Endothelial cell of umbilical vein (primary cell): Measurements from ENCODE around the gene PDLIM1. TPM values are rescaled to one million over a fixed set of nuclear protein-coding genes. Genes with fewer than 3 reads are reported as not detected.

Experiments used
- BruUV-seq: library from RNA; stranded (reverse); fragments of 400-500 nt; replicated peaks from 2 replicates; lab custom pipeline; 2021; lab: Mats Ljungman, UMichigan
- CTCF ChIA-PET: fragments of 300-600, 350-600 bp; sonication (Branson Sonifier 250); formaldehyde crosslinking; loops from one replicate; lab custom pipeline; 2021; ENCODE audit warnings: antibody characterized with exemption, inconsistent platforms; lab: Charles Lee
- POLR2A ChIA-PET: fragments of 300-600, 350-600 bp; sonication (Branson Sonifier 250); formaldehyde crosslinking; loops from one replicate; lab custom pipeline; 2021; ENCODE audit warnings: antibody characterized with exemption, inconsistent platforms; lab: Charles Lee
- DNase-seq: peaks from one replicate; pipeline ENCODE4 v3.0.0-alpha.2; 2011; ENCODE audit warnings: low read depth, low spot score
- FAIRE-seq: peaks from 2 replicates; lab custom pipeline; 2011; peaks lifted over from hg19 to GRCh38; lab: Jason Lieb, UNC
- H2AFZ ChIP-seq: 2 replicates; pipeline ENCODE4 v1.6.0; 2012; ENCODE audit warnings: low read depth, low read length, control low read depth, inconsistent platforms
- H3K27ac ChIP-seq: 2 replicates; pipeline ENCODE4 v1.5.1; 2011; ENCODE audit warnings: low read depth, mild to moderate bottlenecking, control low read depth, low read length, moderate library complexity; ENCODE audit not compliant: insufficient read depth
- H3K27me3 ChIP-seq, 2 experiments: 2 replicates each; pipeline versions ENCODE4 v1.6.0 to v1.6.1; 2011; ENCODE audit warnings: low read length in 2 of 2, mixed read lengths in 1 of 2; ENCODE audit not compliant: control insufficient read depth in 2 of 2, insufficient read depth in 2 of 2
- H3K36me3 ChIP-seq, 2 experiments: 2 replicates in 1 of 2; 3 replicates in 1 of 2; pipeline ENCODE4 v1.5.1; 2011; ENCODE audit warnings: low read length in 2 of 2, mild to moderate bottlenecking in 1 of 2, moderate library complexity in 1 of 2; ENCODE audit not compliant: control insufficient read depth in 2 of 2, insufficient read depth in 2 of 2; ENCODE audit errors: extremely low read depth in 1 of 2
- H3K4me1 ChIP-seq: 3 replicates; pipeline ENCODE4 v1.5.1; 2011; ENCODE audit warnings: mild to moderate bottlenecking, low read length; ENCODE audit not compliant: control insufficient read depth, insufficient read depth; ENCODE audit errors: extremely low read depth
- H3K4me2 ChIP-seq: 2 replicates; pipeline ENCODE4 v1.6.1; 2011; ENCODE audit warnings: low read length, control low read depth, mixed read lengths; ENCODE audit not compliant: insufficient read depth
- H3K4me3 ChIP-seq, 3 experiments: fragments of 200-600 bp in 1 of 3; sonication (generic), shearing (Covaris generic) in 1 of 3; replicated peaks in 1 of 3; 2 replicates each; pipeline ENCODE4 v1.5.1; 2011 to 2016; ENCODE audit warnings: control low read depth in 3 of 3, low read length in 3 of 3, mild to moderate bottlenecking in 2 of 3, inconsistent platforms in 1 of 3, low read depth in 1 of 3, moderate library complexity in 1 of 3; ENCODE audit not compliant: insufficient read depth in 1 of 3
- H3K79me2 ChIP-seq: 2 replicates; pipeline ENCODE4 v1.6.0; 2012; ENCODE audit warnings: low read length, inconsistent platforms; ENCODE audit not compliant: control insufficient read depth, insufficient read depth
- H3K9ac ChIP-seq: replicated peaks from 2 replicates; pipeline ENCODE3; 2011; ENCODE audit warnings: low read length, control low read depth; ENCODE audit not compliant: insufficient read depth; ENCODE audit errors: extremely low read depth
- H3K9me1 ChIP-seq: replicated peaks from 3 replicates; pipeline ENCODE4 v1.6.0; 2011; ENCODE audit warnings: mild to moderate bottlenecking, low read length; ENCODE audit not compliant: control insufficient read depth, insufficient read depth; ENCODE audit errors: extremely low read depth
- H3K9me3 ChIP-seq: replicated peaks from 2 replicates; pipeline ENCODE4 v1.5.1; 2012; ENCODE audit warnings: low read length, inconsistent platforms; ENCODE audit not compliant: control insufficient read depth, insufficient read depth
- H4K20me1 ChIP-seq: replicated peaks from 2 replicates; pipeline ENCODE3; 2011; ENCODE audit warnings: mild to moderate bottlenecking, low read length; ENCODE audit not compliant: control insufficient read depth, insufficient read depth; ENCODE audit errors: extremely low read depth
- FOS ChIP-seq: IDR thresholded peaks from 2 replicates; pipeline ENCODE4 v1.6.1; 2011; ENCODE audit warnings: mild to moderate bottlenecking, low read length, moderate library complexity, borderline replicate concordance; ENCODE audit not compliant: insufficient read depth
- GATA2 ChIP-seq: IDR thresholded peaks from 2 replicates; pipeline ENCODE4 v1.7.0; 2011; ENCODE audit warnings: low read depth, mild to moderate bottlenecking, moderate library complexity, mixed read lengths, low read length; ENCODE audit not compliant: insufficient read length, insufficient read depth
- JUN ChIP-seq: IDR thresholded peaks from 2 replicates; pipeline ENCODE4 v1.6.1; 2011; ENCODE audit warnings: borderline replicate concordance, low read depth; ENCODE audit not compliant: insufficient read length, insufficient read depth
- MAX ChIP-seq: IDR thresholded peaks from 2 replicates; pipeline ENCODE4 v1.6.1; 2011; ENCODE audit not compliant: insufficient read depth, insufficient read length
- MYC ChIP-seq: IDR thresholded peaks from one replicate; pipeline ENCODE4 v1.6.1; 2011; ENCODE audit warnings: mild to moderate bottlenecking, low read depth, low read length
- POLR2A ChIP-seq: IDR thresholded peaks from 2 replicates; pipeline ENCODE4 v1.6.1; 2012; ENCODE audit warnings: low read depth, mild to moderate bottlenecking, control low read depth, low read length
- POLR2AphosphoS5 ChIP-seq: IDR thresholded peaks from 2 replicates; pipeline ENCODE4 v1.6.1; 2012; ENCODE audit warnings: low read depth, mild to moderate bottlenecking, control low read depth, low read length, moderate library complexity; ENCODE audit not compliant: insufficient read depth
- dilution Hi-C: fragments of 300-500 bp; cut with MboI; formaldehyde crosslinking; loops from one replicate; pipeline ENCODE4 v1.15.0; 2019; ENCODE audit warnings: low sequenced_read_pairs; ENCODE audit not compliant: extremely low pct_ligation_motif_present
- intact Hi-C: fragments of 100-400 bp; cut with micrococcal nuclease; formaldehyde crosslinking; loops from one replicate; pipeline ENCODE4 v1.10.0; 2022
- polyA plus RNA-seq, 4 experiments: library from polyadenylated mRNA; depleted of rRNA in 3 of 4; stranded (reverse) in 3 of 4; unstranded in 1 of 4; fragments of >200 nt; gene quantifications; 2 replicates each; pipeline versions ENCODE4 v1.2.1 to v1.2.3, GENCODE V29; 2011 to 2012; ENCODE audit warnings: missing spikeins in 1 of 4
- total RNA-seq: library from RNA; stranded (reverse); gene quantifications from 2 replicates; pipeline ENCODE4 v1.2.3, GENCODE V29; 2021

Gene PDLIM1
- total and polyA plus RNA-seq, 2 donors (not counting 3 experiments of a cell fraction or from before 2014, with no cell fraction given): 91.1 to 122 TPM

GRCh38 chr10:95236068-95236903 is 54.5 kb downstream of the PDLIM1 start:
- no peaks in the 10 kb centered on the region for H3K27me3 ChIP-seq
- FAIRE-seq (peak; percentile 91), DNase-seq (peak; percentile 42)
- dilution Hi-C loops: no loop called here
- ChIA-PET CTCF (interaction anchor here (1.2 to 4.7 kb wide), 6 partner anchors 10 to 129 kb away, joined by 3 to 32 read pairs (median 6); no protein-coding TSS in a partner anchor), POLR2A (no interaction called here)
- no peak overlapping the region for H3K4me2 ChIP-seq
- no peak overlapping the region for H2AFZ ChIP-seq
- H3K27ac ChIP-seq: peak overlapping the region; percentile 56
- no peaks in the 10 kb centered on the region for H3K9me3 ChIP-seq
- H3K9me1 ChIP-seq: no peaks in the 10 kb centered on the region
- H4K20me1 ChIP-seq: no peaks in the 10 kb centered on the region
- intact Hi-C loops: no loop called here
- H3K4me1 ChIP-seq: peaks cover 12% of the 10 kb centered on the region
- BruUV-seq: no TSS peak
- TF ChIP-seq JUN (peak; percentile 77), FOS (peak; percentile 91), POLR2A (no peak)
- peaks cover 0 to 24% of the 10 kb centered on the region in 2 experiments for H3K36me3 ChIP-seq
- no peaks in the 10 kb centered on the region for H3K79me2 ChIP-seq
- no peak overlapping the region for H3K4me3 ChIP-seq
- H3K9ac ChIP-seq: no peak overlapping the region

- peak overlapping the region; percentile 56 for H3K27ac ChIP-seq
- intact Hi-C loops: no loop called here
- no peaks in the 10 kb centered on the region for H3K9me1 ChIP-seq
- H2AFZ ChIP-seq: no peak overlapping the region
- no peaks in the 10 kb centered on the region for H4K20me1 ChIP-seq
- peaks cover 0 to 18% of the 10 kb centered on the region in 2 experiments for H3K36me3 ChIP-seq
- H3K4me2 ChIP-seq: no peak overlapping the region
- no peaks in the 10 kb centered on the region for H3K79me2 ChIP-seq
- no peak overlapping the region for H3K9ac ChIP-seq
- ChIA-PET POLR2A (no interaction called here), CTCF (interaction anchor here (0.8 to 4.7 kb wide), 4 partner anchors 8 to 130 kb away, joined by 4 to 32 read pairs (median 6); no protein-coding TSS in a partner anchor)
- no peak for TF ChIP-seq POLR2AphosphoS5
- no peak for TF ChIP-seq POLR2A
- TF ChIP-seq FOS: no peak
- no peak for TF ChIP-seq JUN
- no peak for TF ChIP-seq MAX
- TF ChIP-seq MYC: no peak
- TF ChIP-seq GATA2: no peak
- no peak overlapping the region for H3K4me3 ChIP-seq
- no peaks in the 10 kb centered on the region for H3K27me3 ChIP-seq
- FAIRE-seq (no peak), DNase-seq (no peak)
- no peaks in the 10 kb centered on the region for H3K9me3 ChIP-seq
- H3K4me1 ChIP-seq: peaks cover 13% of the 10 kb centered on the region
- BruUV-seq: no TSS peak
- dilution Hi-C loops: no loop called here
Measured at GRCh38 chr10:95235676-95236067, 55.1 kb downstream of the PDLIM1 start.
